Measurements from ENCODE around the gene TBCB.
A peak's percentile ranks its signal among the peaks of the same experiment; 100 is the strongest.
"Not testable (repeated sequence)": the region's sequence is repeated elsewhere in the genome, so short reads cannot be mapped to it uniquely, and the experiment has no call there.

TBCB gene

GRCh38 chr19:36134867-36135266 is 19.6 kb downstream of the TBCB start:
- not testable (repeated sequence) for DNase-seq

- DNase-seq = peak in 3 of 56 donors; percentile 7 to 43 (median 19)
Observed at GRCh38 chr19:36136964-36137686, 21.9 kb downstream of the TBCB start.

GRCh38 chr19:36139120-36139472 is 23.8 kb downstream of the TBCB start:
- DNase-seq = no peak

GRCh38 chr19:36139473-36140303 is 24.4 kb downstream of the TBCB start, which contains the start of gene CAPNS1:
Gene CAPNS1 (plus strand): TSS chr19:36140066. CDS start chr19:36141012, 946 bp downstream.
- peak; percentile 66 to 99 (median 91) for DNase-seq

- DNase-seq = peak in 18 of 56 donors; percentile 29 to 71 (median 48)
Observed at GRCh38 chr19:36140304-36141038, 25.2 kb downstream of the TBCB start.

- DNase-seq = peak in 51 of 56 donors; percentile 7 to 84 (median 50)
Observed at GRCh38 chr19:36141039-36141927, 26.0 kb downstream of the TBCB start.

- no peak for DNase-seq
Observed at GRCh38 chr19:36142046-36142445, 26.8 kb downstream of the TBCB start.

- no peak for DNase-seq
Observed at GRCh38 chr19:36142496-36142895, 27.2 kb downstream of the TBCB start.

GRCh38 chr19:36144624-36145023 is 29.4 kb downstream of the TBCB start:
- no peak for DNase-seq

- DNase-seq = no peak
Observed at GRCh38 chr19:36149673-36150406, 34.6 kb downstream of the TBCB start.

GRCh38 chr19:36150586-36150985 is 35.3 kb downstream of the TBCB start:
- no peak for DNase-seq

GRCh38 chr19:36151144-36152018 is 36.1 kb downstream of the TBCB start:
- DNase-seq = peak in 1 of 56 donors; percentile 12

- no peak for DNase-seq
Observed at GRCh38 chr19:36152019-36152351, 36.7 kb downstream of the TBCB start.

GRCh38 chr19:36152352-36153091 is 37.3 kb downstream of the TBCB start, which contains the start of gene COX7A1:
Gene COX7A1 (minus strand): TSS chr19:36152447. CDS start chr19:36152407, 40 bp downstream.
- DNase-seq = peak in 8 of 56 donors; percentile 11 to 35 (median 24)

GRCh38 chr19:36153126-36153525 is 37.9 kb downstream of the TBCB start:
- no peak for DNase-seq

- no peak for DNase-seq
Observed at GRCh38 chr19:36160821-36161596, 45.7 kb downstream of the TBCB start.

- DNase-seq = no peak
Observed at GRCh38 chr19:36163813-36164212, 48.5 kb downstream of the TBCB start.
